H1 (cell line): ENCODE results near the gene MAML3. TPM values are rescaled to one million over a fixed set of nuclear protein-coding genes. Genes with fewer than 3 reads are reported as not detected.

Experiments used
- CTCF ChIA-PET: fragments of 300-600 bp; sonication (Branson Sonifier 250); formaldehyde crosslinking; loops from one replicate; lab custom pipeline; 2021; ENCODE audit not compliant: partially characterized antibody; lab: Charles Lee
- POLR2A ChIA-PET: fragments of 300-600 bp; sonication (Branson Sonifier 250); formaldehyde crosslinking; loops from one replicate; lab custom pipeline; 2021; ENCODE audit warnings: inconsistent platforms; ENCODE audit not compliant: partially characterized antibody; lab: Charles Lee
- DNase-seq, 2 experiments: peaks; one replicate each; pipeline versions ENCODE4 v3.0.0 to v3.0.0-alpha.2; 2010 to 2022; ENCODE audit warnings: low spot score in 2 of 2, low read depth in 1 of 2, mixed read lengths in 1 of 2
- FAIRE-seq: peaks from 2 replicates; lab custom pipeline; 2011; peaks lifted over from hg19 to GRCh38; lab: Jason Lieb, UNC
- H2AFZ ChIP-seq: 2 replicates; pipeline ENCODE4 v1.8.1; 2012; ENCODE audit warnings: low read length, inconsistent platforms
- H2AK5ac ChIP-seq: 2 replicates; pipeline ENCODE4 v1.6.1; 2013; ENCODE audit warnings: low read depth, low read length
- H2BK120ac ChIP-seq: replicated peaks from 2 replicates; pipeline ENCODE3; 2013; ENCODE audit warnings: low read depth, low read length, inconsistent platforms
- H2BK12ac ChIP-seq: 2 replicates; pipeline ENCODE4 v1.6.1; 2013; ENCODE audit warnings: low read depth, low read length
- H2BK15ac ChIP-seq: 2 replicates; pipeline ENCODE4 v1.6.1; 2013; ENCODE audit warnings: low read length
- H2BK20ac ChIP-seq: 2 replicates; pipeline ENCODE4 v1.6.1; 2013; ENCODE audit warnings: low read length
- H2BK5ac ChIP-seq: 2 replicates; pipeline ENCODE4 v1.6.1; 2013; ENCODE audit warnings: low read depth, low read length
- H3K14ac ChIP-seq: 2 replicates; pipeline ENCODE4 v1.6.1; 2013; ENCODE audit warnings: inconsistent platforms; ENCODE audit not compliant: insufficient read length
- H3K18ac ChIP-seq: 2 replicates; pipeline ENCODE4 v1.6.1; 2013; ENCODE audit warnings: low read length; ENCODE audit errors: extremely low read depth
- H3K23ac ChIP-seq: 2 replicates; pipeline ENCODE4 v1.6.1; 2013; ENCODE audit warnings: inconsistent platforms; ENCODE audit not compliant: insufficient read length
- H3K23me2 ChIP-seq: 2 replicates; pipeline ENCODE4 v1.6.1; 2013; ENCODE audit warnings: low read depth, low read length
- H3K27ac ChIP-seq: 2 replicates; pipeline ENCODE4 v1.6.1; 2011; ENCODE audit warnings: low read depth, low read length, inconsistent platforms
- H3K27me3 ChIP-seq, 4 experiments: replicated peaks in 1 of 4; 1 replicate in 1 of 4; 2 replicates in 3 of 4; pipeline versions ENCODE4 v1.6.1 to v1.8.1; 2011 to 2013; ENCODE audit warnings: low read length in 3 of 4, mild to moderate bottlenecking in 3 of 4, inconsistent platforms in 2 of 4, mixed read lengths in 2 of 4, moderate library complexity in 1 of 4; ENCODE audit not compliant: control insufficient read depth in 3 of 4, insufficient read depth in 3 of 4; ENCODE audit errors: extremely low read depth in 1 of 4
- H3K36me3 ChIP-seq, 4 experiments: 2 replicates each; pipeline versions ENCODE4 v1.6.1 to v1.8.1; 2011 to 2013; ENCODE audit warnings: mild to moderate bottlenecking in 4 of 4, low read length in 3 of 4, moderate library complexity in 2 of 4, control low read depth in 1 of 4, inconsistent platforms in 1 of 4; ENCODE audit not compliant: insufficient read depth in 4 of 4, control insufficient read depth in 2 of 4
- H3K4ac ChIP-seq: replicated peaks from 2 replicates; pipeline ENCODE3; 2013; ENCODE audit warnings: low read length, low read depth, mixed read lengths, inconsistent platforms; ENCODE audit not compliant: insufficient read length
- H3K4me1 ChIP-seq, 4 experiments: replicated peaks in 1 of 4; 1 replicate in 1 of 4; 2 replicates in 3 of 4; pipeline versions ENCODE4 v1.6.1 to v1.8.1; 2011 to 2013; ENCODE audit warnings: low read length in 3 of 4, inconsistent platforms in 2 of 4, mixed read lengths in 1 of 4; ENCODE audit not compliant: insufficient read depth in 4 of 4, control insufficient read depth in 3 of 4
- H3K4me2 ChIP-seq, 2 experiments: 2 replicates each; pipeline versions ENCODE4 v1.6.1 to v1.8.1; 2011 to 2013; ENCODE audit warnings: low read depth in 2 of 2, low read length in 2 of 2, control low read depth in 1 of 2, inconsistent platforms in 1 of 2, mild to moderate bottlenecking in 1 of 2; ENCODE audit not compliant: insufficient read depth in 1 of 2
- H3K4me3 ChIP-seq, 4 experiments: fragments of 200-600, 300-600 bp in 1 of 4; sonication (generic), shearing (Covaris generic), sonication (Bioruptor Twin) in 1 of 4; 2 replicates each; pipeline versions ENCODE4 v1.5.1 to v1.8.1; 2011 to 2016; ENCODE audit warnings: low read length in 4 of 4, low read depth in 3 of 4, control low read depth in 2 of 4, inconsistent platforms in 2 of 4, mild to moderate bottlenecking in 2 of 4, mixed read lengths in 1 of 4, moderate library complexity in 1 of 4; ENCODE audit not compliant: insufficient read depth in 2 of 4; ENCODE audit errors: extremely low read depth in 1 of 4
- H3K56ac ChIP-seq: replicated peaks from 2 replicates; pipeline ENCODE3; 2013; ENCODE audit warnings: low read depth, mild to moderate bottlenecking, mixed read lengths, low read length, inconsistent platforms; ENCODE audit not compliant: insufficient read length
- H3K79me1 ChIP-seq: 2 replicates; pipeline ENCODE4 v1.6.1; 2013; ENCODE audit warnings: low read depth, low read length, control low read depth
- H3K79me2 ChIP-seq, 2 experiments: 2 replicates each; pipeline versions ENCODE4 v1.6.1 to v1.8.1; 2012 to 2013; ENCODE audit warnings: low read length in 2 of 2, mild to moderate bottlenecking in 2 of 2, inconsistent platforms in 1 of 2; ENCODE audit not compliant: insufficient read depth in 2 of 2, control insufficient read depth in 1 of 2
- H3K9ac ChIP-seq, 4 experiments: replicated peaks in 1 of 4; 1 replicate in 1 of 4; 2 replicates in 3 of 4; pipeline versions ENCODE4 v1.6.1 to v1.8.1; 2011 to 2013; ENCODE audit warnings: low read depth in 3 of 4, low read length in 3 of 4, control low read depth in 2 of 4, mild to moderate bottlenecking in 2 of 4, moderate library complexity in 2 of 4, inconsistent platforms in 1 of 4; ENCODE audit errors: extremely low read depth in 1 of 4
- H3K9me3 ChIP-seq, 2 experiments: 2 replicates each; pipeline versions ENCODE4 v1.6.1 to v1.8.1; 2012 to 2013; ENCODE audit warnings: mild to moderate bottlenecking in 2 of 2, moderate library complexity in 2 of 2, control low read depth in 1 of 2, inconsistent platforms in 1 of 2, low read depth in 1 of 2, low read length in 1 of 2, mixed read lengths in 1 of 2; ENCODE audit not compliant: insufficient read depth in 2 of 2
- H4K20me1 ChIP-seq, 2 experiments: replicated peaks in 1 of 2; 2 replicates each; pipeline versions ENCODE3 to v1.8.1; 2011 to 2013; ENCODE audit warnings: inconsistent platforms in 2 of 2, low read length in 2 of 2, mild to moderate bottlenecking in 1 of 2; ENCODE audit not compliant: insufficient read depth in 2 of 2, control insufficient read depth in 1 of 2
- H4K5ac ChIP-seq: 2 replicates; pipeline ENCODE4 v1.6.1; 2013; ENCODE audit warnings: low read length, low read depth, mixed read lengths, inconsistent platforms; ENCODE audit not compliant: insufficient read length
- H4K8ac ChIP-seq: 2 replicates; pipeline ENCODE4 v1.8.0; 2013; ENCODE audit warnings: mild to moderate bottlenecking, moderate library complexity, low read length, inconsistent platforms; ENCODE audit not compliant: insufficient read depth; ENCODE audit errors: extremely low read depth
- H4K91ac ChIP-seq: replicated peaks from 2 replicates; pipeline ENCODE3; 2013; ENCODE audit warnings: low read length, mixed read lengths, inconsistent platforms; ENCODE audit not compliant: insufficient read length
- CTBP2 ChIP-seq: IDR thresholded peaks from 2 replicates; pipeline ENCODE4 v1.7.0; 2011; ENCODE audit warnings: borderline replicate concordance, mild to moderate bottlenecking, moderate library complexity, mixed read lengths, low read length; ENCODE audit not compliant: insufficient read depth, insufficient read length
- FOSL1 ChIP-seq: IDR thresholded peaks from 2 replicates; pipeline ENCODE4 v1.6.1; 2011; ENCODE audit warnings: mild to moderate bottlenecking, low read depth, low read length, moderate library complexity; ENCODE audit not compliant: insufficient read depth
- GTF2F1 ChIP-seq: IDR thresholded peaks from 2 replicates; pipeline ENCODE4 v1.6.1; 2012; ENCODE audit warnings: low read depth, low read length, improper control_type of control experiment, borderline replicate concordance
- HDAC2 ChIP-seq, 2 experiments: fragments of 300-600 bp in 1 of 2; sonication (generic) in 1 of 2; IDR thresholded peaks; 2 replicates each; pipeline ENCODE4 v1.6.1; 2011 to 2012; ENCODE audit warnings: low read depth in 2 of 2, low read length in 2 of 2, mild to moderate bottlenecking in 2 of 2, moderate library complexity in 2 of 2, borderline replicate concordance in 1 of 2, inconsistent platforms in 1 of 2
- NRF1 ChIP-seq: IDR thresholded peaks from 2 replicates; pipeline ENCODE4 v1.6.1; 2011; ENCODE audit warnings: mild to moderate bottlenecking, low read depth, low read length, improper control_type of control experiment
- PHF8 ChIP-seq: fragments of 200-600 bp; sonication (generic); conservative IDR thresholded peaks from 2 replicates; pipeline ENCODE4 v1.7.1; 2012; ENCODE audit warnings: low read depth, mild to moderate bottlenecking, inconsistent platforms, low read length, moderate library complexity
- POLR2A ChIP-seq, 2 experiments: IDR thresholded peaks; 1 replicate in 1 of 2; 2 replicates in 1 of 2; pipeline ENCODE4 v1.6.1; 2011; ENCODE audit warnings: low read depth in 2 of 2, low read length in 2 of 2, mild to moderate bottlenecking in 2 of 2; ENCODE audit errors: control extremely low read depth in 1 of 2
- POU5F1 ChIP-seq: IDR thresholded peaks from 2 replicates; pipeline ENCODE4 v1.6.1; 2011; ENCODE audit warnings: low read depth, mild to moderate bottlenecking, low read length, moderate library complexity
- RBBP5 ChIP-seq: IDR thresholded peaks from 2 replicates; pipeline ENCODE4 v1.7.1; 2012; ENCODE audit warnings: low read depth, mild to moderate bottlenecking, inconsistent platforms, low read length, moderate library complexity, borderline replicate concordance
- SAP30 ChIP-seq: fragments of 300-600 bp; sonication (generic); IDR thresholded peaks from 2 replicates; pipeline ENCODE4 v1.7.1; 2012; ENCODE audit warnings: low read length, moderate library complexity, mild to moderate bottlenecking, inconsistent platforms; ENCODE audit not compliant: insufficient read depth, insufficient replicate concordance
- SIN3A ChIP-seq, 2 experiments: IDR thresholded peaks in 1 of 2; conservative IDR thresholded peaks in 1 of 2; 2 replicates each; pipeline ENCODE4 v1.6.1; 2011 to 2012; ENCODE audit warnings: low read length in 2 of 2, improper control_type of control experiment in 1 of 2, low read depth in 1 of 2, mild to moderate bottlenecking in 1 of 2
- SIX5 ChIP-seq: IDR thresholded peaks from 2 replicates; pipeline ENCODE4 v1.6.1; 2011; ENCODE audit warnings: mild to moderate bottlenecking, low read depth, low read length
- TAF7 ChIP-seq: optimal IDR thresholded peaks from 2 replicates; pipeline ENCODE3; 2011; ENCODE audit warnings: low read depth, mild to moderate bottlenecking, inconsistent platforms, low read length, moderate library complexity, borderline replicate concordance
- YY1 ChIP-seq: IDR thresholded peaks from 2 replicates; pipeline ENCODE4 v1.6.1; 2011; ENCODE audit warnings: low read depth, mild to moderate bottlenecking, low read length
- WGBS, 2 experiments: shearing (Covaris generic) in 1 of 2; methylation state at CpG; one replicate each; pipeline versions ENCODE4 v1.1.6 to v1.1.7; 2013 to 2015; ENCODE audit warnings: low lambda C conversion rate in 2 of 2, mixed read lengths in 2 of 2, inconsistent platforms in 1 of 2, low coverage in 1 of 2, missing lambda C conversion rate in 1 of 2; ENCODE audit not compliant: insufficient replicate concordance in 2 of 2, insufficient coverage in 1 of 2, insufficient read length in 1 of 2; ENCODE audit errors: extremely low coverage in 1 of 2, missing lambda C conversion rate in 1 of 2; 5-methylcytosine and 5-hydroxymethylcytosine counted together
- polyA plus RNA-seq, 7 experiments: library from polyadenylated mRNA; depleted of rRNA in 3 of 7; stranded (reverse) in 5 of 7; unstranded in 2 of 7; fragments of >200 nt in 5 of 7; fragments of 200-250 nt in 2 of 7; gene quantifications; 1 replicate in 5 of 7; 2 replicates in 1 of 7; 4 replicates in 1 of 7; pipeline versions ENCODE4 v1.2.1 to v1.2.3, GENCODE V29; 2011 to 2013; ENCODE audit warnings: missing spikeins in 2 of 7, mixed read lengths in 2 of 7
- total RNA-seq: library from RNA; stranded (reverse); fragmentation: NEBNext Ultra II Directional; extraction: Animal tissue kit (Norgen Biotek cat#: 25700); gene quantifications from 2 replicates; pipeline ENCODE4 v1.2.1, GENCODE V29; 2021

Gene MAML3
- total and polyA plus RNA-seq, 2 of the 8 experiments (the other 6 are each of a cell fraction or from before 2014, with no cell fraction given) = 2.1 to 5.7 TPM

- H2BK15ac ChIP-seq = no peak overlapping the region
- no peaks in the 10 kb centered on the region for H3K79me2 ChIP-seq
- H3K56ac ChIP-seq = no peak overlapping the region
- H2BK20ac ChIP-seq = no peak overlapping the region
- H4K8ac ChIP-seq = no peak overlapping the region
- no peak overlapping the region for H2AK5ac ChIP-seq
- H4K91ac ChIP-seq = no peak overlapping the region
- ChIA-PET POLR2A (no interaction called here), CTCF (no interaction called here)
- H3K79me1 ChIP-seq = no peaks in the 10 kb centered on the region
- H3K23ac ChIP-seq = no peak overlapping the region
- WGBS, 2 experiments = 88% methylated on average over 3 of the region's 3 CpGs; no CpG with 5 or more reads in 1 of the 2 experiments
- no peak for FAIRE-seq
- no peaks in the 10 kb centered on the region for H3K9me3 ChIP-seq
- no peak overlapping the region for H4K5ac ChIP-seq
- H3K18ac ChIP-seq = no peak overlapping the region
- no peak overlapping the region for H3K14ac ChIP-seq
- no peak overlapping the region for H3K4me3 ChIP-seq
- H3K4me1 ChIP-seq = peaks cover 0 to 15% (median 9%) of the 10 kb centered on the region in 4 experiments; a peak in 4 of 7 replicates
- H3K9ac ChIP-seq = no peak overlapping the region
- DNase-seq = no peak
- H3K36me3 ChIP-seq = no peaks in the 10 kb centered on the region
- no peak overlapping the region for H2BK5ac ChIP-seq
- TF ChIP-seq POU5F1 (no peak), POLR2A (IDR thresholded peaks at IDR 0.05; ENCODE audit: control extremely low read depth in 1 of 2, low read depth in 2 of 2, low read length in 2 of 2) (no peak), GTF2F1 (no peak), CTBP2 (no peak), SAP30 (no peak), FOSL1 (no peak), SIN3A (conservative IDR thresholded peaks at IDR 0.05 in 1 of 2, IDR thresholded peaks at IDR 0.05 in 1 of 2; ENCODE audit: low read depth in 1 of 2, low read length in 2 of 2) (no peak), SIX5 (no peak), HDAC2 (IDR thresholded peaks at IDR 0.05; ENCODE audit: borderline replicate concordance in 1 of 2, low read depth in 2 of 2, low read length in 2 of 2) (no peak), YY1 (no peak), PHF8 (no peak), NRF1 (no peak), RBBP5 (no peak), TAF7 (no peak)
- TF ChIP-seq, all 59 proteins: peak for 0
- Histone ChIP-seq H4K20me1 (no peaks in the 10 kb centered on the region), H3K27me3 (no peaks in the 10 kb centered on the region; a peak in 2 of 7 replicates), H2BK12ac (no peak overlapping the region), H3K27ac (no peak overlapping the region), H2AFZ (no peak overlapping the region), H2BK120ac (no peak overlapping the region), H3K4me2 (no peak overlapping the region), H3K4ac (no peak overlapping the region), H3K23me2 (no peaks in the 10 kb centered on the region)
Observed at GRCh38 chr4:139919521-139919920, 234.5 kb downstream of the MAML3 start.
